K562 (cell line): Measurements from ENCODE around the gene METTL22. TPM values are rescaled to one million over a fixed set of nuclear protein-coding genes. Genes with fewer than 3 reads are reported as not detected.

Experiments used
- BRCA1 ChIP-seq, 2 experiments: fragments of 450-650 bp in 1 of 2; sonication (generic) in 1 of 2; formaldehyde crosslinking in 1 of 2; IDR thresholded peaks; 2 replicates each; pipeline versions ENCODE4 v1.5.0 to v1.6.1; 2017 to 2020; ENCODE audit warnings: mild to moderate bottlenecking in 1 of 2, missing genetic modification reagents in 1 of 2
- BRD4 ChIP-seq: fragments of 200-600 bp; sonication (generic); IDR thresholded peaks from 2 replicates; pipeline ENCODE4 v1.6.1; 2017; ENCODE audit warnings: inconsistent platforms
- CXXC5 ChIP-seq: fragments of 250-450 bp; sonication (Bioruptor Pico); IDR thresholded peaks from 2 replicates; pipeline ENCODE4 v1.8.0; 2022; ENCODE audit warnings: inconsistent platforms, mild to moderate bottlenecking, moderate library complexity
- FIP1L1 ChIP-seq: fragments of 200-400 bp; formaldehyde crosslinking; IDR thresholded peaks from 2 replicates; pipeline ENCODE4 v1.6.1; 2018; ENCODE audit warnings: mild to moderate bottlenecking, low read depth, low read length; ENCODE audit not compliant: poor library complexity, severe bottlenecking
- GTF2F1 ChIP-seq: IDR thresholded peaks from 2 replicates; pipeline ENCODE4 v1.6.1; 2011; ENCODE audit warnings: low read depth, low read length, improper control_type of control experiment
- GTF3C2 ChIP-seq: IDR thresholded peaks from 3 replicates; pipeline ENCODE4 v1.6.1; 2011; ENCODE audit warnings: borderline replicate concordance, mild to moderate bottlenecking, moderate library complexity; ENCODE audit not compliant: insufficient read length; ENCODE audit errors: extremely low read depth
- HMGN3 ChIP-seq: IDR thresholded peaks from 2 replicates; pipeline ENCODE4 v1.6.1; 2011; ENCODE audit warnings: borderline replicate concordance, low read depth, mild to moderate bottlenecking, mixed read lengths, low read length; ENCODE audit not compliant: insufficient read length; ENCODE audit errors: extremely low read depth
- KDM5B ChIP-seq: fragments of 200-600 bp; sonication (generic); IDR thresholded peaks from 2 replicates; pipeline ENCODE4 v1.6.1; 2012; ENCODE audit warnings: low read depth, mild to moderate bottlenecking, moderate library complexity, low read length, control low read depth, inconsistent platforms; ENCODE audit not compliant: insufficient replicate concordance
- KHSRP ChIP-seq: fragments of 450-650 bp; IDR thresholded peaks from 2 replicates; pipeline ENCODE4 v1.6.1; 2017
- L3MBTL2 ChIP-seq: fragments of 450-650 bp; IDR thresholded peaks from 2 replicates; pipeline ENCODE4 v1.6.1; 2016; ENCODE audit warnings: mild to moderate bottlenecking, moderate library complexity
- LEF1 ChIP-seq: fragments of 450-650 bp; IDR thresholded peaks from 2 replicates; pipeline ENCODE4 v1.6.1; 2016; ENCODE audit warnings: mild to moderate bottlenecking
- MTF1 ChIP-seq: fragments of 250-450 bp; sonication (Bioruptor Pico); IDR thresholded peaks from 2 replicates; pipeline ENCODE4 v1.9.0; 2021; ENCODE audit warnings: moderate library complexity, mild to moderate bottlenecking, inconsistent platforms, borderline replicate concordance
- NUFIP1 ChIP-seq: fragments of 450-650 bp; IDR thresholded peaks from 2 replicates; pipeline ENCODE4 v1.6.1; 2018; ENCODE audit not compliant: partially characterized antibody
- PKNOX1 ChIP-seq: fragments of 450-650 bp; IDR thresholded peaks from 2 replicates; pipeline ENCODE4 v1.6.1; 2016
- POLR2AphosphoS5 ChIP-seq: IDR thresholded peaks from 2 replicates; pipeline ENCODE4 v1.6.1; 2011; ENCODE audit warnings: mild to moderate bottlenecking, low read depth, low read length, moderate library complexity; ENCODE audit not compliant: control insufficient read depth, insufficient read depth
- POU5F1 ChIP-seq: fragments of 150-350 bp; IDR thresholded peaks from 2 replicates; pipeline ENCODE4 v1.6.1; 2014; ENCODE audit warnings: borderline replicate concordance, low read length, low read depth, mild to moderate bottlenecking; ENCODE audit not compliant: partially characterized antibody
- PRMT5 ChIP-seq: sonication (generic); formaldehyde crosslinking; IDR thresholded peaks from 2 replicates; pipeline ENCODE4 v1.5.0; 2020; ENCODE audit warnings: missing genetic modification reagents
- RBM15 ChIP-seq: fragments of 200-400 bp; formaldehyde crosslinking; IDR thresholded peaks from 2 replicates; pipeline ENCODE4 v1.6.1; 2018; ENCODE audit warnings: mild to moderate bottlenecking, low read length, moderate library complexity; ENCODE audit not compliant: insufficient read depth
- SMAD2 ChIP-seq: fragments of 150-350 bp; IDR thresholded peaks from 2 replicates; pipeline ENCODE4 v1.6.1; 2014; ENCODE audit warnings: low read depth, mild to moderate bottlenecking, low read length
- SMARCA4 ChIP-seq: fragments of 450-650 bp; IDR thresholded peaks from 2 replicates; pipeline ENCODE4 v1.6.1; 2016
- STAT5B ChIP-seq: fragments of 250-450 bp; sonication (Bioruptor Pico); IDR thresholded peaks from 2 replicates; pipeline ENCODE4 v1.8.0; 2021; ENCODE audit warnings: mild to moderate bottlenecking, inconsistent platforms
- TEAD1 ChIP-seq, 2 experiments: fragments of 450-650 bp in 1 of 2; sonication (generic) in 1 of 2; formaldehyde crosslinking; IDR thresholded peaks; 2 replicates each; pipeline versions ENCODE4 v1.4.0 to v1.8.0; 2020 to 2022; ENCODE audit warnings: mild to moderate bottlenecking in 2 of 2, missing genetic modification reagents in 1 of 2
- THRAP3 ChIP-seq: fragments of 450-650 bp; IDR thresholded peaks from 2 replicates; pipeline ENCODE4 v1.6.1; 2016; ENCODE audit warnings: mild to moderate bottlenecking, inconsistent platforms, borderline replicate concordance
- TSC22D4 ChIP-seq: fragments of 450-650 bp; IDR thresholded peaks from 2 replicates; pipeline ENCODE4 v1.6.1; 2016; ENCODE audit warnings: missing genetic modification characterization, missing biosample characterization, control low read depth
- ZFX ChIP-seq: sonication (generic); formaldehyde crosslinking; IDR thresholded peaks from 2 replicates; pipeline ENCODE4 v1.8.0; 2022; ENCODE audit warnings: mild to moderate bottlenecking, missing genetic modification reagents, moderate library complexity
- ZNF263 ChIP-seq: sonication (generic); formaldehyde crosslinking; IDR thresholded peaks from 2 replicates; pipeline ENCODE4 v1.8.0; 2022; ENCODE audit warnings: mild to moderate bottlenecking, missing genetic modification reagents, borderline replicate concordance
- ZNF282 ChIP-seq: sonication (generic); formaldehyde crosslinking; IDR thresholded peaks from 2 replicates; pipeline ENCODE4 v1.8.1; 2023; ENCODE audit warnings: missing genetic modification reagents
- ZNF780A ChIP-seq: fragments of 250-450 bp; sonication (Bioruptor Pico); IDR thresholded peaks from 2 replicates; pipeline ENCODE4 v1.5.0; 2021; ENCODE audit warnings: mild to moderate bottlenecking
- polyA plus RNA-seq, 8 experiments: library from polyadenylated mRNA; depleted of rRNA in 4 of 8; stranded (reverse) in 5 of 8; unstranded in 3 of 8; fragments of >200 nt; fragmentation: Nextera tagmentation in 2 of 8; fragmentation: Illumina TruSeq in 1 of 8; extraction: Ambion mirVana in 2 of 8; extraction: Trizol in 1 of 8; gene quantifications; 2 replicates each; pipeline versions ENCODE4 v1.2.1 to v1.2.3, GENCODE V29; 2011 to 2014; ENCODE audit warnings: inconsistent platforms in 1 of 8, missing spikeins in 1 of 8
- total RNA-seq, 7 experiments: library from RNA; depleted of rRNA in 6 of 7; stranded (reverse); fragments of >200 nt in 6 of 7; fragmentation: Illumina TruSeq in 2 of 7; extraction: Trizol in 2 of 7; gene quantifications; 2 replicates each; pipeline versions ENCODE4 v1.2.1 to v1.2.3, GENCODE V29; 2011 to 2021; ENCODE audit warnings: low replicate concordance in 1 of 7

Gene METTL22
- total and polyA plus RNA-seq, 9 of the 15 experiments (the other 6 are each of a cell fraction or from before 2014, with no cell fraction given): 6.9 to 33.2 (median 18.5) TPM

GRCh38 chr16:8594149-8594666, 27.3 kb upstream of the METTL22 start (continued):
- TF ChIP-seq ZNF263 (CRISPR knock-in tag) (peak; percentile 93), PRMT5 (CRISPR knock-in tag) (no peak), MTF1 (CRISPR knock-in tag) (no peak), SMAD2 (no peak), POLR2AphosphoS5 (peak; percentile 96), BRD4 (no peak), ZNF780A (CRISPR knock-in tag) (no peak), NUFIP1 (no peak), L3MBTL2 (no peak), PKNOX1 (peak; percentile 93), GTF2F1 (no peak), STAT5B (CRISPR knock-in tag) (no peak), RBM15 (no peak), ZFX (CRISPR knock-in tag) (no peak), LEF1 (peak; percentile 70), HMGN3 (peak; percentile 54), BRCA1 (IDR thresholded peaks at IDR 0.05) (no peak), BRCA1 (CRISPR knock-in tag; IDR thresholded peaks at IDR 0.05) (no peak), THRAP3 (no peak), FIP1L1 (no peak), KHSRP (peak; percentile 65; the same call in 1 of the 2 replicates), TEAD1 (CRISPR knock-in tag; IDR thresholded peaks at IDR 0.05) (peak in 1 of 2 experiments; percentile 49; a peak in 1 of 4 replicates), ZNF282 (CRISPR knock-in tag) (no peak), CXXC5 (CRISPR knock-in tag) (peak; percentile 82), KDM5B (no peak), GTF3C2 (no peak), TSC22D4 (no peak), POU5F1 (no peak), SMARCA4 (peak; percentile 91)
